ENCODE results near the gene TRMT61B. TPM values are rescaled to one million over a fixed set of nuclear protein-coding genes. Genes with fewer than 3 reads are reported as not detected.

TRMT61B gene
- total and polyA plus RNA-seq, 2 of the 13 experiments (the other 11 are each of a cell fraction or from before 2014, with no cell fraction given): 19.7 to 23.5 TPM

DNA sequence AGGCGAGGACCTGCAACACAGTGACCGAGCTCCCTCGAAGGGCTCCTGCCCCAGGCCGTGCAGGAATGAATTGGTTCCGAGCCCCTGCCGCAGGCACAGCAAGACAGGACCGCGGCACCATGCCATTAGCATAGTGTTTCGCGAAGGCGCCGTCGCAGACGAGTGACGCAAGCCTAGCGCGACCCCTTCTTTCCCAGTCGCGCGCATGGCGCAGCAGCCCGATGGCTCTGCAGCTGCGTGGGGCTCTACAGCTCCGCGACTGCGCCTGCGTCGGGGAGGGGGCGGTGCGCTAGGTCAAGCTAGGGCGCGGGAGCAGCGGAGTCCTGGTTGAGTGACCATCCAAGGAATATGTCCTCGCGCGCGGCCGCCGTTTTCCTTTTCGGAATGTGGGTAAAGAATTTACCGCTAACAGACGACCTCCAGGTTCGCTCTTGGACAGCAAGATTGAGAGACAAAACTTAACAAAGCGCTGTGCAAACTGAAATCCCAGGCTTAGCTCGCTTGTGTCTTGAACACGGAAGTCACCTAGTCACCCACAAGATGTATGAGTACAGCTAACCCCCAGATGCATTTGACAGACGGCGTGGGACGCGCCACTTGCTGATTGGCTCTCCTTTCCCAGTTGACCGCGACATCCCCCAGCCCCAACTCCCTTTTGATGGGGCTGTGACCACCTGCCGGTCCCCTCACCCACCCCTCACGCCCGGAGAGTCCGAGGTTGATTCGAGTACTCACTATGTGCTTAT is at the start of gene TRMT61B (continued):
- TF ChIP-seq ZNF296 (CRISPR knock-in tag; conservative IDR thresholded peaks at IDR 0.05) (peak; percentile 70; the same call in 1 of the 2 replicates), ZNF556 (CRISPR knock-in tag; IDR thresholded peaks at IDR 0.05; ENCODE audit: borderline replicate concordance) (peak; percentile 98), U2AF1 (optimal IDR thresholded peaks at IDR 0.05; ENCODE audit: low read depth, low read length) (peak; percentile 84), ZNF660 (CRISPR knock-in tag; IDR thresholded peaks at IDR 0.05; ENCODE audit: borderline replicate concordance, low read depth) (no peak), ZNF431 (CRISPR knock-in tag; IDR thresholded peaks at IDR 0.05; ENCODE audit: borderline replicate concordance, low read depth) (peak; percentile 96), RBAK (CRISPR knock-in tag; IDR thresholded peaks at IDR 0.05) (no peak), ZNF251 (CRISPR knock-in tag; IDR thresholded peaks at IDR 0.05) (no peak), FOXA1 (IDR thresholded peaks at IDR 0.05) (no peak), FOXA1 (CRISPR knock-in tag; IDR thresholded peaks at IDR 0.05) (peak; percentile 71; the same call in 1 of the 2 replicates), AGO1 (IDR thresholded peaks at IDR 0.05; ENCODE audit: low read depth, low read length, poor library complexity, severe bottlenecking) (peak; percentile 85), PRMT3 (CRISPR knock-in tag; IDR thresholded peaks at IDR 0.05; ENCODE audit: borderline replicate concordance, low read depth) (peak; percentile 60; the same call in 1 of the 2 replicates), ZBTB3 (CRISPR knock-in tag; IDR thresholded peaks at IDR 0.05; ENCODE audit: borderline replicate concordance, low read depth) (no peak), HIVEP1 (CRISPR knock-in tag; IDR thresholded peaks at IDR 0.05) (peak; percentile 93), REPIN1 (CRISPR knock-in tag; IDR thresholded peaks at IDR 0.05; ENCODE audit: borderline replicate concordance, low read depth) (peak; percentile 96), NFIB (CRISPR knock-in tag; IDR thresholded peaks at IDR 0.05; ENCODE audit: borderline replicate concordance) (no peak), SPEN (CRISPR knock-in tag; IDR thresholded peaks at IDR 0.05; ENCODE audit: low read depth) (peak; percentile 100), CAMTA2 (CRISPR knock-in tag; IDR thresholded peaks at IDR 0.05; ENCODE audit: borderline replicate concordance) (no peak; the same call in 1 of the 2 replicates), TCF7L2 (IDR thresholded peaks at IDR 0.05; ENCODE audit: low read depth, low read length) (no peak), ZNF678 (CRISPR knock-in tag; IDR thresholded peaks at IDR 0.05) (peak; percentile 55; the same call in 1 of the 2 replicates), ZNF775 (CRISPR knock-in tag; IDR thresholded peaks at IDR 0.05; ENCODE audit: borderline replicate concordance) (no peak), CBX1 (IDR thresholded peaks at IDR 0.05; ENCODE audit: low read depth) (peak; percentile 94), ZNF749 (CRISPR knock-in tag; IDR thresholded peaks at IDR 0.05; ENCODE audit: borderline replicate concordance) (peak; percentile 96)
- TF ChIP-seq, protein P1, sequence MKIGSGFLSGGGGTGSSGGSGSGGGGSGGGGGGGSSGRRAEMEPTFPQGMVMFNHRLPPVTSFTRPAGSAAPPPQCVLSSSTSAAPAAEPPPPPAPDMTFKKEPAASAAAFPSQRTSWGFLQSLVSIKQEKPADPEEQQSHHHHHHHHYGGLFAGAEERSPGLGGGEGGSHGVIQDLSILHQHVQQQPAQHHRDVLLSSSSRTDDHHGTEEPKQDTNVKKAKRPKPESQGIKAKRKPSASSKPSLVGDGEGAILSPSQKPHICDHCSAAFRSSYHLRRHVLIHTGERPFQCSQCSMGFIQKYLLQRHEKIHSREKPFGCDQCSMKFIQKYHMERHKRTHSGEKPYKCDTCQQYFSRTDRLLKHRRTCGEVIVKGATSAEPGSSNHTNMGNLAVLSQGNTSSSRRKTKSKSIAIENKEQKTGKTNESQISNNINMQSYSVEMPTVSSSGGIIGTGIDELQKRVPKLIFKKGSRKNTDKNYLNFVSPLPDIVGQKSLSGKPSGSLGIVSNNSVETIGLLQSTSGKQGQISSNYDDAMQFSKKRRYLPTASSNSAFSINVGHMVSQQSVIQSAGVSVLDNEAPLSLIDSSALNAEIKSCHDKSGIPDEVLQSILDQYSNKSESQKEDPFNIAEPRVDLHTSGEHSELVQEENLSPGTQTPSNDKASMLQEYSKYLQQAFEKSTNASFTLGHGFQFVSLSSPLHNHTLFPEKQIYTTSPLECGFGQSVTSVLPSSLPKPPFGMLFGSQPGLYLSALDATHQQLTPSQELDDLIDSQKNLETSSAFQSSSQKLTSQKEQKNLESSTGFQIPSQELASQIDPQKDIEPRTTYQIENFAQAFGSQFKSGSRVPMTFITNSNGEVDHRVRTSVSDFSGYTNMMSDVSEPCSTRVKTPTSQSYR (CRISPR knock-in tag; IDR thresholded peaks at IDR 0.05; ENCODE audit: borderline replicate concordance): peak; percentile 88
- TF ChIP-seq, protein P2, sequence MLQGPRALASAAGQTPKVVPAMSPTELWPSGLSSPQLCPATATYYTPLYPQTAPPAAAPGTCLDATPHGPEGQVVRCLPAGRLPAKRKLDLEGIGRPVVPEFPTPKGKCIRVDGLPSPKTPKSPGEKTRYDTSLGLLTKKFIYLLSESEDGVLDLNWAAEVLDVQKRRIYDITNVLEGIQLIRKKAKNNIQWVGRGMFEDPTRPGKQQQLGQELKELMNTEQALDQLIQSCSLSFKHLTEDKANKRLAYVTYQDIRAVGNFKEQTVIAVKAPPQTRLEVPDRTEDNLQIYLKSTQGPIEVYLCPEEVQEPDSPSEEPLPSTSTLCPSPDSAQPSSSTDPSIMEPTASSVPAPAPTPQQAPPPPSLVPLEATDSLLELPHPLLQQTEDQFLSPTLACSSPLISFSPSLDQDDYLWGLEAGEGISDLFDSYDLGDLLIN (CRISPR knock-in tag; IDR thresholded peaks at IDR 0.05; ENCODE audit: borderline replicate concordance): 0 out of 2 replicates have a peak, but pooled peaks have one; percentile 87
